B cell (primary cell): Measurements from ENCODE around the gene PLEKHG4. TPM values are rescaled to one million over a fixed set of nuclear protein-coding genes. Genes with fewer than 3 reads are reported as not detected.
A peak's percentile ranks its signal among the peaks of the same experiment; 100 is the strongest.

Experiments
- ATAC-seq: fragments of 200-7000 bp; cut with Tn5 transposase; one replicate; pipeline ENCODE4 v1.10.0; 2021; ENCODE audit warnings: low read depth, mild to moderate bottlenecking, moderate number of reproducible peaks, moderate library complexity
- CTCF ChIA-PET: fragments of 350-600 bp; sonication (Branson Sonifier 250); formaldehyde crosslinking; loops from one replicate; lab custom pipeline; 2021; ENCODE audit warnings: antibody characterized with exemption, inconsistent platforms; lab: Charles Lee
- POLR2A ChIA-PET: fragments of 350-600 bp; sonication (Branson Sonifier 250); formaldehyde crosslinking; loops from one replicate; lab custom pipeline; 2021; ENCODE audit warnings: antibody characterized with exemption; lab: Charles Lee
- DNase-seq: peaks from one replicate; pipeline ENCODE4 v3.0.0; 2013
- H2AFZ ChIP-seq: 2 replicates; pipeline ENCODE4 v1.6.1; 2012; ENCODE audit warnings: mild to moderate bottlenecking, low read depth, low read length; ENCODE audit not compliant: insufficient read depth, poor library complexity, severe bottlenecking
- H3K27ac ChIP-seq, 2 donors: 1 replicate in 1 of 2; 2 replicates in 1 of 2; pipeline ENCODE4 v1.5.1; 2012 to 2013; ENCODE audit warnings: low read length in 2 of 2, mild to moderate bottlenecking in 2 of 2, moderate library complexity in 1 of 2
- H3K27me3 ChIP-seq, 4 experiments: fragments of 200-600 bp in 1 of 4; sonication (generic) in 1 of 4; replicated peaks in 1 of 4; 1 replicate in 2 of 4; 2 replicates in 2 of 4; pipeline versions ENCODE4 v1.6.1 to v1.7.0; 2013 to 2016; ENCODE audit warnings: low read length in 3 of 4, mild to moderate bottlenecking in 2 of 4, mixed read lengths in 1 of 4, moderate library complexity in 1 of 4; ENCODE audit not compliant: insufficient read depth in 4 of 4, control insufficient read depth in 3 of 4; ENCODE audit errors: control extremely low read depth in 1 of 4
- H3K36me3 ChIP-seq, 2 experiments: replicated peaks in 1 of 2; 1 replicate in 1 of 2; 2 replicates in 1 of 2; pipeline versions ENCODE4 v1.6.1 to v1.7.1; 2013; ENCODE audit warnings: low read length in 1 of 2; ENCODE audit not compliant: insufficient read depth in 2 of 2, control insufficient read depth in 1 of 2; ENCODE audit errors: control extremely low read depth in 1 of 2, extremely low read depth in 1 of 2
- H3K4me1 ChIP-seq, 2 donors: fragments of 200-600 bp in 1 of 2; sonication (generic) in 1 of 2; 1 replicate in 1 of 2; 2 replicates in 1 of 2; pipeline versions ENCODE4 v1.5.1 to v1.6.1; 2013 to 2017; ENCODE audit warnings: low read length in 2 of 2; ENCODE audit not compliant: control insufficient read depth in 2 of 2, insufficient read depth in 2 of 2
- H3K4me2 ChIP-seq: replicated peaks from 2 replicates; pipeline ENCODE3; 2012; ENCODE audit warnings: mild to moderate bottlenecking, low read depth, low read length; ENCODE audit not compliant: poor library complexity, severe bottlenecking
- H3K4me3 ChIP-seq, 5 experiments: fragments of 200-600 bp in 1 of 5; sonication (generic) in 1 of 5; 1 replicate in 3 of 5; 2 replicates in 2 of 5; pipeline versions ENCODE4 v1.5.1 to v1.7.0; 2011 to 2016; ENCODE audit warnings: low read length in 4 of 5, mild to moderate bottlenecking in 4 of 5, low read depth in 2 of 5, control low read depth in 1 of 5, moderate library complexity in 1 of 5; ENCODE audit not compliant: insufficient read depth in 1 of 5; ENCODE audit errors: control extremely low read depth in 1 of 5, extremely low read depth in 1 of 5
- H3K79me2 ChIP-seq: fragments of 200-600 bp; sonication (generic); one replicate; pipeline ENCODE4 v1.6.0; 2016; ENCODE audit warnings: low read length; ENCODE audit not compliant: control insufficient read depth, insufficient read depth
- H3K9ac ChIP-seq: fragments of 200-600 bp; sonication (generic); 2 replicates; pipeline ENCODE4 v1.6.1; 2017; ENCODE audit warnings: mild to moderate bottlenecking, low read length, moderate library complexity
- H3K9me3 ChIP-seq, 3 donors: one replicate each; pipeline versions ENCODE4 v1.6.1 to v1.7.1; 2013; ENCODE audit warnings: low read length in 2 of 3; ENCODE audit not compliant: control insufficient read depth in 2 of 3, insufficient read depth in 1 of 3; ENCODE audit errors: control extremely low read depth in 1 of 3
- H4K20me1 ChIP-seq: 2 replicates; pipeline ENCODE4 v1.6.0; 2012; ENCODE audit warnings: mild to moderate bottlenecking, low read length; ENCODE audit not compliant: insufficient read depth, control insufficient read depth, poor library complexity, severe bottlenecking
- H3K27ac Mint-ChIP-seq: one replicate; pipeline ENCODE4 v1.8.0; 2021; ENCODE audit warnings: mixed read lengths
- H3K27me3 Mint-ChIP-seq: one replicate; pipeline ENCODE4 v1.8.0; 2021; ENCODE audit warnings: mixed read lengths
- H3K4me1 Mint-ChIP-seq: one replicate; pipeline ENCODE4 v1.8.0; 2021; ENCODE audit warnings: mixed read lengths
- H3K4me3 Mint-ChIP-seq: one replicate; pipeline ENCODE4 v1.8.0; 2021; ENCODE audit warnings: mixed read lengths
- H3K9me3 Mint-ChIP-seq: one replicate; pipeline ENCODE4 v1.8.0; 2022; ENCODE audit warnings: mixed read lengths; ENCODE audit not compliant: insufficient read depth
- EZH2 ChIP-seq: IDR thresholded peaks from 2 replicates; pipeline ENCODE4 v1.6.1; 2012; ENCODE audit warnings: borderline replicate concordance, low read depth, mild to moderate bottlenecking, moderate library complexity, low read length; ENCODE audit not compliant: insufficient read depth, poor library complexity, severe bottlenecking
- WGBS: methylation state at CpG from one replicate; pipeline ENCODE4 v1.1.5; 2013; ENCODE audit warnings: missing lambda C conversion rate; ENCODE audit not compliant: insufficient coverage; 5-methylcytosine and 5-hydroxymethylcytosine counted together
- intact Hi-C: fragments of 100-400 bp; cut with micrococcal nuclease; formaldehyde crosslinking; loops from one replicate; pipeline ENCODE4 v1.10.0; 2022
- polyA plus RNA-seq: library from polyadenylated mRNA; depleted of rRNA; stranded (reverse); fragments of >200 nt; gene quantifications from 2 replicates; pipeline ENCODE4 v1.2.3, GENCODE V29; 2012
- total RNA-seq, 2 donors: library from RNA; stranded (reverse); fragments of 120-200 nt in 1 of 2; gene quantifications; 1 replicate in 1 of 2; 2 replicates in 1 of 2; pipeline versions ENCODE4 v1.2.3 to v1.2.4, GENCODE V29; 2013 to 2022
- TF ChIP-seq, protein P1 (sequence below): fragments of 200-600 bp; IDR thresholded peaks from one replicate; pipeline ENCODE4 v1.8.0; 2022; ENCODE audit warnings: antibody characterized with exemption, mild to moderate bottlenecking

Gene PLEKHG4
- total and polyA plus RNA-seq, 2 donors (not counting 1 experiment from before 2014, with no cell fraction given) = 6.0 to 7.1 TPM

- DNase-seq (no peak), ATAC-seq (no peak)
- intact Hi-C loops = no loop called here
- Mint-ChIP-seq H3K27ac (peak overlapping the region; percentile 10), H3K4me1 (peaks cover 6% of the 10 kb centered on the region), H3K27me3 (no peaks in the 10 kb centered on the region), H3K9me3 (no peaks in the 10 kb centered on the region), H3K4me3 (peak overlapping the region; percentile 47)
- peaks cover 7 to 11% of the 10 kb centered on the region in 2 donors for H3K4me1 ChIP-seq
- H3K4me3 ChIP-seq = no peak overlapping the region
- CTCF ChIA-PET = interaction anchor here (0.7 to 2.0 kb wide), 7 partner anchors 12 to 176 kb away, joined by 3 to 7 read pairs (median 4); partner anchors contain the start of gene TMEM208
- H3K27me3 ChIP-seq = no peaks in the 10 kb centered on the region
- POLR2A ChIA-PET = no interaction called here
- no peaks in the 10 kb centered on the region for H3K9me3 ChIP-seq
- WGBS = 98% methylated on average over 13 of the region's 15 CpGs
- peaks cover 3% of the 10 kb centered on the region for H3K79me2 ChIP-seq
- H4K20me1 ChIP-seq = no peaks in the 10 kb centered on the region
- H3K36me3 ChIP-seq = no peaks in the 10 kb centered on the region
- peak overlapping the region; percentile 91 for H2AFZ ChIP-seq
- no peak overlapping the region for H3K27ac ChIP-seq
- no peak for TF ChIP-seq EZH2
- TF ChIP-seq, protein P1, sequence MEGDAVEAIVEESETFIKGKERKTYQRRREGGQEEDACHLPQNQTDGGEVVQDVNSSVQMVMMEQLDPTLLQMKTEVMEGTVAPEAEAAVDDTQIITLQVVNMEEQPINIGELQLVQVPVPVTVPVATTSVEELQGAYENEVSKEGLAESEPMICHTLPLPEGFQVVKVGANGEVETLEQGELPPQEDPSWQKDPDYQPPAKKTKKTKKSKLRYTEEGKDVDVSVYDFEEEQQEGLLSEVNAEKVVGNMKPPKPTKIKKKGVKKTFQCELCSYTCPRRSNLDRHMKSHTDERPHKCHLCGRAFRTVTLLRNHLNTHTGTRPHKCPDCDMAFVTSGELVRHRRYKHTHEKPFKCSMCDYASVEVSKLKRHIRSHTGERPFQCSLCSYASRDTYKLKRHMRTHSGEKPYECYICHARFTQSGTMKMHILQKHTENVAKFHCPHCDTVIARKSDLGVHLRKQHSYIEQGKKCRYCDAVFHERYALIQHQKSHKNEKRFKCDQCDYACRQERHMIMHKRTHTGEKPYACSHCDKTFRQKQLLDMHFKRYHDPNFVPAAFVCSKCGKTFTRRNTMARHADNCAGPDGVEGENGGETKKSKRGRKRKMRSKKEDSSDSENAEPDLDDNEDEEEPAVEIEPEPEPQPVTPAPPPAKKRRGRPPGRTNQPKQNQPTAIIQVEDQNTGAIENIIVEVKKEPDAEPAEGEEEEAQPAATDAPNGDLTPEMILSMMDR = no peak
- peak overlapping the region; percentile 94 for H3K4me2 ChIP-seq
- no peak overlapping the region for H3K9ac ChIP-seq
These were observed 1.0 kb downstream of the PLEKHG4 start for GRCh38 chr16:67280090-67281015.
